GM19328 (cell line): Measurements from ENCODE around the gene E4F1.

Experiments
- ATAC-seq: cut with Tn5 transposase; IDR thresholded peaks from one replicate; pipeline ENCODE4 v1.9.1; 2021; ENCODE audit warnings: mild to moderate bottlenecking, moderate library complexity; ENCODE audit not compliant: unreplicated experiment

E4F1 gene

GRCh38 chr16:2223221-2223941, at the start of gene E4F1:
Gene E4F1, plus strand, starts transcription at chr16:2223591. Its CDS starts 23 bp downstream, at chr16:2223614.
- ATAC-seq, result peak; percentile 92

DNA sequence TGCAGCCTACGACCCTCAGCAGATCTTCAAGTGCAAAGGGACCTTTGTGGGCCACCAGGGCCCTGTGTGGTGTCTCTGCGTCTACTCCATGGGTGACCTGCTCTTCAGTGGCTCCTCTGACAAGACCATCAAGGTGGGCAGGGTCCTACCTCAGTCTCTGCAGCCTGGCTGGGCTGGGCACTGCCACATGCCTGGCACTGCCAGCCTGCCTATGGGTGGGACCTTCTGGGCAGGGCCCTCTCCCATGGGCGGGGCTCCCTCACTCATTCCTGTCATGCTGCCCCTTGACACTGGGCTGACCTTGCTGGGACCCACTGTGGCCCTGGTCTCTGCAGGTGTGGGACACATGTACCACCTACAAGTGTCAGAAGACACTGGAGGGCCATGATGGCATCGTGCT, 49.5 kb upstream of the E4F1 start:
- ATAC-seq, result no peak

DNA sequence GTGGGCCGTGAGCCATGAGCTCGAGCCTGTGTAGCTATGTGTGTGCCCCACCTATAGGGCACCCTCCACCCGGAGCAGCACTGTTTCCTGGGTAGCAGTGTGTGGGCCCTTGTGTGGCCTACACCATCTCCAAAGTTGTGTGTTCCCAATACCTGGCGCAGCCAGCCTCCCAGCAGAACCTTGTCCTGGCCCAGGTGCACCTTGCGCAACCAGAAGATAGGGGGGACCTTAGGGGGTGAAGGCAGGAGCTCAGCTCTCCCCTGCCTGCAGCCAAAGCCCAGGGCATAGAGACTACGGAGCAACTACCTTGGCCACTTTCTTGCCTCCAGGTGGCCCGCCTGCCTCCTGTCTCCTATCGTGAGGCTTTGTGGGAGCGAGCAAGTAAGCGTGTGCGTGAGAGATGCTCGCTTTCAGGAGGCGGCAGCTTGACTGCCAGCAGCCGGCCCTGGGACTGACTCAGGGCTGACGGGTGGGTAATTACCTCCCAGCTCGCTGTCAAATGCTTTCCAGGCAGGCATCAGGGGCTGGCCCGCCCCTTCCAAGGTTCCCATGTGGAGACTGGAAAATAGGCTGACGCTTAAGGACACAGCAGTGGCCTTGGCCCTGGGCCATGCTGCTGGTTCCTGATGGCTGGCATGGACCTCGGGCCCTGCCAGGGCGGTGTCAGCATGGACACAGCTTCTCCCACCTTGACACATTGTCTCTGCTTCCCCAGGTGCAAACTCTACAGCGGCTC, 48.8 kb upstream of the E4F1 start:
- ATAC-seq, result no peak

DNA sequence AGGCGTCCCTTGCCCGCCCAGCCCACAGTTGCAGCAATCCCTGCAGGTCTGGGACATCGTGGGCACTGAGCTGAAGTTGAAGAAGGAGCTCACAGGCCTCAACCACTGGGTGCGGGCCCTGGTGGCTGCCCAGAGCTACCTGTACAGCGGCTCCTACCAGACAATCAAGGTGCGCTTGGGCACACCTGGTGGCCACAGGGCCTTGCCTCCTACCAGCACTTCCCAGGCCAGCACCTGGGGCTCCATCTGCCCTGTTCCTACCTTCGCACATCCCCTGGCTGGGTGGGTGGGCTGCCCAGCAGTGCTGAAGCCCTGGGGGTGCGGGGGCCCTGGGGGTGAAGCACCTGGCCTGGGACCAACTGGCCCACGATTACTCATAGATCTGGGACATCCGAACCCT, 47.9 kb upstream of the E4F1 start:
- no peak for ATAC-seq

DNA sequence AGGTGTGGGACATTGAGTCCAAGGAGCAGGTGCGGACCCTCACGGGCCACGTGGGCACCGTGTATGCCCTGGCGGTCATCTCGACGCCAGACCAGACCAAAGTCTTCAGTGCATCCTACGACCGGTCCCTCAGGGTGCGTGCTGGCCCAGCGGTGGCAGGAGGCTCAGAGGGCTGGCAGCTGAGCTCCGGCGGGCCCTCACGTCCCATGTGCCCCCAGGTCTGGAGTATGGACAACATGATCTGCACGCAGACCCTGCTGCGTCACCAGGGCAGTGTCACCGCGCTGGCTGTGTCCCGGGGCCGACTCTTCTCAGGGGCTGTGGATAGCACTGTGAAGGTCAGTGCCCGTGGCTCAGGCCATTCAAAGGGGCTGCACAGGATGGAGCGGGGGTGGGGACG, 47.3 kb upstream of the E4F1 start:
- no peak for ATAC-seq

DNA sequence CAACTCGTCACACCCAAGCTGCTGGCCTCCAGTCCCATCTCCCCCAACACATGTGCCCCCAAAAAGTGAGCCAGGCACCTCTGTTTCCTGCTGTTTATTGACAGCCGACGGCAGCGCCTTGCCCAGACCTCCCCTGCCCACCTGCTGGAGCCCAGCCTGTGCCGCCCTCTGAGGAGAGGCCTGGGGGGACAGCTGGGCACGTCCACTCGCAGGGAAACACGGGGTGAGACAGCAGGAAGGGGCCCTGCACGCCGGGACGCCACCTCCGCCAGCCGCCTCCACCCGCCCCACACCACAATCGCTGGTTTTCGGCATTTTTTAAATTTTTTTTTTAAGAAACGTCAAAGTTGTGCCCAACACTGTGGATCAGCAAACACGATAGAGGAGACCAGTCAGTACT, 46.3 kb upstream of the E4F1 start:
- no peak for ATAC-seq

GRCh38 chr16:2177561-2177960, 45.8 kb upstream of the E4F1 start:
- ATAC-seq, result no peak

DNA sequence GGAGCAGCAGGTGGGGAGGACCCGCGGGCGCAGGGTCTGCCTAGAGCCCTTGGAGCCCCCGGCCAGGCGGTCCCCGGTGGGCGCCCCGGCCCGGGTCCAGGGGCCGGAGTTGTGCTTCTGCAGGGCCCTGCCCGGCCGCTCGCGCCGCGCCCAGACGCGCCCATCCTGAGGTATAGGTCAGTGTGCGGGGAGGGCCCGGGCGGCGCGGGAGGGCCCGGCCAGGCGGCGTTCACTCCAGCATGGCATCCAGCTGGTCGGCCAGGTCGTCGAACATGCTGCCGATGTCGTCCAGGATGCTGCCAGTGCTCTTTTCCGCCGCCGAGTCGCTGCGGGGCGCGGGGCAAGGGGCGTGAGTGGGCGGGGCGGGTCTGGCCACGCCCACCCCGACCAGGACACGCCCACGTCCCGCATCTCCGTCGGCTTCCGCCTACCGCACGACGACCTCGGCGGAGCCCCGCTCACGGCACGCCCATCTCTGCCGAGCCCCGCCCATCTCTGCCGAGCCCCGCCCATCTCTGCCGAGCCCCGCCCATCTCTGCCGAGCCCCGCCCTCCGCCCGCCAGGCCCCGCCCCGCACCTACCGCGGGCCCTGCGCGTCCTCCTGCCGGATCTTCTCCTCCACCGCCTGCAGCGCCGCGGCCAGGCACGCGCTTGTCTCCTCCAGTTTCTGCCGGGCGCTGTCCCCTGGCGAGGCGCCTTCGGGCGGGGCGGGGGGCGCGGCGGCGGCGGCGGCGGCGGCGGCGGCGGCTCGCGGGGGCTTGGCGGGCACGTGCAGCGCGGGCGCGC, 44.9 kb upstream of the E4F1 start:
- no peak for ATAC-seq

GRCh38 chr16:2179107-2179501, 44.3 kb upstream of the E4F1 start:
- ATAC-seq, result no peak

DNA sequence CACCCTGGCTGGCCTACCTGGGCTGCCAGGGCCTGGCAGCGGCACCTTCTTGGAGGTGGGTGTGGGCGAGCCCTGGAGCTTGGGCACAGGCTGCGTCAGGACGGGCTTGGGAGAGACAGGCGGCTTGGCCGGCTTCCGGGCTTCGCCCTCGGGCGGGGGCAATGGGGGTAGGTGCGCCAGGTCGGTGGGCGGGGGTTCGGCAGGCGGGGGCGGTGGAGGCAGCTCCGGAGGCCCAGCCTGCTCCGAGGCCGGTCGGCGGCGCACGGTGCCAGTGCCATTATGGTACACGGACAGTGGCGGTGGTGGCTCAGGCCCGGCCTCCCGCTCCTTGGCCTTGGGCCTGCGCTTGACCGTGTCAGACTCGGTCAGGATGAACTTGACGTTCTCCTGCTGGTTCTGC, 43.8 kb upstream of the E4F1 start:
- ATAC-seq, result no peak

- ATAC-seq, result no peak
These were observed 42.9 kb upstream of the E4F1 start for GRCh38 chr16:2180461-2180860.

DNA sequence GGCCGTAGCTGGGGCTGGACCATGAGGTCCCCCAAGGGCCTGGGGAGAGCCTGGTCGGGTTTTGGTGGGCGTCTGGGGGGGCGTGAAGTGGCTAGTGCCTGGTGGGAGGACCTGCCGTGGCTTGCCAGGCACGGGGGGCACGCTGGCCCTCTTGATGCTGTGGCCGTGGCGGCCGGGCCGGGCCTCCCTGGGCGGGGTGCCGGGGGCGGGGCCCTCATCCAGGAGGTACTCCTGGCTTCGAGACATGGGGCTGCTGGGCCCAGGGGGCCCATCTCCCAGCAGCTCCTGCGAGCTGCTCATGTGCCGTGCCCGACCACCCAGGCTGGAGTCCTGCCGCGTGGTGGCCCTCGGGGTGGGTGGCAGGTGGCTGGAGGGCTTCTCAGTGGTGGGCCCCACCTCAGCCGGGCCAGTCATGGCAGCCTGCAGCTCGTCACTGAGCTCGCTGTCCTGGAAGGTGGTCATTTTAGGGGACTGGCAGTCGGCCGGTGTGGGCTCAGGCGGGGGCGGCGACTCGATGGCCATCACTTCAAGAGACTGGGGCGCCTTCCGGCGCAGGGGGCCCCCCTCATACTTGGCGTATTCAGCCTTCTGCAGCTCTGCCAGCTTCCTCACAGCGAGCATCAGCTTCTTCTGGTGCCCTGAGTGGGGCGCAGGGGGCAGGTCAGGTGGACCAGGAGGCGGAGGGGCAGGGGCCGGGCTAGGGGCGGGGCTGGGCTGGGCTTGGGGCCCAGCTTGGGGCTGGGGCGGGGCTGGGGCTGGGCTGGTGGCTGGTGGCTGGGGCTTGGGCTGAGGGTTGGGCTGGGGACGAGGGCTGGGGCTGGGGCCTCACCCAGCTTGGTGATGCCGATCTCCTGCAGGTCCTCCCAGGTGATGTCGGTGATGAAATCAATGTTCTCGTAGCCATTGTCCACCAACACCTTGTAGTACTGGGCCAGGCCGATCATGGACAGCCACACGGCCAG, 42.1 kb upstream of the E4F1 start:
- ATAC-seq, result no peak

GRCh38 chr16:2181952-2182351, 41.4 kb upstream of the E4F1 start:
- ATAC-seq, result no peak

- no peak for ATAC-seq
These were observed 39.7 kb upstream of the E4F1 start for GRCh38 chr16:2183671-2184070.

DNA sequence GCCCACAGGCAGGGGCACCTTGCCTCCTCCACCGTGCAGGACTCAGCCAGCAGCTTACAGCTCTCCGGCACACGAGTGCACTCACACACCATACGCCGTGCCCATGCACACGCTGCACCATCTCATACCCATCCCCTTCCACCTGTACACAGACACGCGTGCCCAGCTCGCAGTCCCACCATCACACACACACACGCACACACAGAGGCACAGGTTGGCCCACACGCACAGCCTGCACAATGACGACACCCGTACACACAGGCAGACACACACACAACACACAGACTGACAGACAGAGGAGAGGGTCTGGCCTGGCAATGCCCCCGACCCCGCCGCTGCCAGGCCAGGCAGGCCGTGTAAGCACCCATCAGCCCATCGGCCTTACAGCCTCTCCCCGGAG, 39.0 kb upstream of the E4F1 start:
- ATAC-seq, result no peak

DNA sequence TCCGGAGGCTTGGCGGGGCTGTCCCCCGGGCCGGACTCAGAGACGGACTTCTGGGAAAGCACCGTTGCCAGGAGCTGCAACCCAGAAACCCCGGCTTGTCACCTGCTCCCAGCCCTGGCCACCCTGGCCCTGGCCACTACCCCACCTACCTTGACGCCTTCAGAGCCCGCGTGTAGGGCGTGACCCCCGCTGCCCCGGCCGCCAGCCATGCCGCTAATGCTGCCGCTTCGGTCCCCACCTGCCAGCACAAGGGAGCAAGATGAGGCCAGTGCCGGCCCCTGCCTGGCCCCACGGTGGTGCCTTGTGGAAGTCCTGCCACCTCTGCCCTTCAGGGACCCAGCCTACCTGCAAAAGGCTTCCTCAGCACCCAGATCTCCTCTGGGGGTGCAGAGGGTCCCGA, 38.4 kb upstream of the E4F1 start:
- no peak for ATAC-seq

DNA sequence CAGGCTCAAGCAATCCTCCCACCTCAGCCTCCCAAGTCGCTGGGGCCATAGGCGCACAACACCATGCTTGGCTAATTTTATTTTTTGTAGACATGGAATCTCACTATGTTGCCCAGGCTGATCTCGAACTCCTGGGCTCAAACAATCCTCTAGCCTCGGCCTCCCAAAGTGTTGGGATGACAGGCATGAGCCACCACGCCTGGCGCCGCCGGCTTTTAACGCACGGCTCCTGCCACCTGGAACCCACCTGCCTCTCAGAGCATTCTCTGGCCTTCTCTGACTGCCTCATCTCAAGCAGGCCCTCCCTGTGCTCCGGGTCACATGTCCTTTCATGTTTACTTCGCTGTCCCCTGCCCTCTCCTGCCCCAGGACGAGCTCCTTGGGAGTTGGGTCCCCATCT, 37.3 kb upstream of the E4F1 start:
- ATAC-seq, result no peak

GRCh38 chr16:2186505-2186904, 36.9 kb upstream of the E4F1 start:
- ATAC-seq, result no peak

- no peak for ATAC-seq
These were observed 36.2 kb upstream of the E4F1 start for GRCh38 chr16:2187212-2187611.

- no peak for ATAC-seq
These were observed 35.0 kb upstream of the E4F1 start for GRCh38 chr16:2188395-2188794.
